Karpas-422 (cell line): Measurements from ENCODE around the gene DEDD2. TPM values are rescaled to one million over a fixed set of nuclear protein-coding genes. Genes with fewer than 3 reads are reported as not detected.

Experiments
- DNase-seq: peaks from one replicate; pipeline ENCODE4 v3.0.0-alpha.2; 2015
- H2AFZ ChIP-seq: fragments of 200-600 bp; sonication (generic); 2 replicates; pipeline ENCODE4 v1.6.1; 2014; ENCODE audit warnings: antibody characterized with exemption, low read length, mixed read lengths
- H3K27ac ChIP-seq: fragments of 200-600 bp; sonication (generic); 2 replicates; pipeline ENCODE4 v1.5.1; 2014; ENCODE audit warnings: mild to moderate bottlenecking, low read length, moderate library complexity
- H3K27me3 ChIP-seq: fragments of 200-600 bp; sonication (generic); 2 replicates; pipeline ENCODE4 v1.6.1; 2014; ENCODE audit warnings: low read length, mixed read lengths
- H3K36me3 ChIP-seq: fragments of 200-600 bp; sonication (generic); 2 replicates; pipeline ENCODE4 v1.6.1; 2014; ENCODE audit warnings: low read length, mixed read lengths; ENCODE audit not compliant: insufficient read depth
- H3K4me1 ChIP-seq: fragments of 200-600 bp; sonication (generic); 2 replicates; pipeline ENCODE4 v1.6.1; 2014; ENCODE audit warnings: mild to moderate bottlenecking, low read length, mixed read lengths
- H3K4me2 ChIP-seq: fragments of 200-600 bp; sonication (generic); 2 replicates; pipeline ENCODE4 v1.6.1; 2014; ENCODE audit warnings: low read length, low read depth, mild to moderate bottlenecking; ENCODE audit not compliant: poor library complexity, severe bottlenecking
- H3K4me3 ChIP-seq: fragments of 200-600 bp; sonication (generic); 2 replicates; pipeline ENCODE4 v1.5.1; 2014; ENCODE audit warnings: mild to moderate bottlenecking, antibody characterized with exemption, low read length, mixed read lengths
- H3K79me2 ChIP-seq: fragments of 200-600 bp; sonication (generic); 2 replicates; pipeline ENCODE4 v1.6.1; 2014; ENCODE audit warnings: mild to moderate bottlenecking, low read length, mixed read lengths
- H3K9ac ChIP-seq: fragments of 200-600 bp; sonication (generic); 2 replicates; pipeline ENCODE4 v1.6.0; 2014; ENCODE audit warnings: low read length
- H3K9me2 ChIP-seq: fragments of 200-600 bp; sonication (generic), shearing (Covaris generic); replicated peaks from 2 replicates; pipeline ENCODE4 v1.6.0; 2014; ENCODE audit warnings: mild to moderate bottlenecking, low read length, moderate library complexity; ENCODE audit not compliant: insufficient read depth
- H3K9me3 ChIP-seq: fragments of 300-700, 200-600 bp; sonication (generic); 2 replicates; pipeline ENCODE4 v1.6.1; 2014; ENCODE audit warnings: low read length, mixed read lengths
- H4K20me1 ChIP-seq: fragments of 200-600 bp; sonication (generic); 2 replicates; pipeline ENCODE4 v1.6.1; 2014; ENCODE audit warnings: mild to moderate bottlenecking, antibody characterized with exemption, low read length, low read depth; ENCODE audit not compliant: insufficient read depth
- total RNA-seq: library from RNA; depleted of rRNA; stranded (reverse); fragments of >200 nt; shearing (Covaris generic); gene quantifications from 2 replicates; pipeline ENCODE4 v1.2.3, GENCODE V29; 2014; ENCODE audit warnings: low replicate concordance

DEDD2 gene
- total RNA-seq, 1 experiment from 2014 or later, result 16.3 TPM

DNA sequence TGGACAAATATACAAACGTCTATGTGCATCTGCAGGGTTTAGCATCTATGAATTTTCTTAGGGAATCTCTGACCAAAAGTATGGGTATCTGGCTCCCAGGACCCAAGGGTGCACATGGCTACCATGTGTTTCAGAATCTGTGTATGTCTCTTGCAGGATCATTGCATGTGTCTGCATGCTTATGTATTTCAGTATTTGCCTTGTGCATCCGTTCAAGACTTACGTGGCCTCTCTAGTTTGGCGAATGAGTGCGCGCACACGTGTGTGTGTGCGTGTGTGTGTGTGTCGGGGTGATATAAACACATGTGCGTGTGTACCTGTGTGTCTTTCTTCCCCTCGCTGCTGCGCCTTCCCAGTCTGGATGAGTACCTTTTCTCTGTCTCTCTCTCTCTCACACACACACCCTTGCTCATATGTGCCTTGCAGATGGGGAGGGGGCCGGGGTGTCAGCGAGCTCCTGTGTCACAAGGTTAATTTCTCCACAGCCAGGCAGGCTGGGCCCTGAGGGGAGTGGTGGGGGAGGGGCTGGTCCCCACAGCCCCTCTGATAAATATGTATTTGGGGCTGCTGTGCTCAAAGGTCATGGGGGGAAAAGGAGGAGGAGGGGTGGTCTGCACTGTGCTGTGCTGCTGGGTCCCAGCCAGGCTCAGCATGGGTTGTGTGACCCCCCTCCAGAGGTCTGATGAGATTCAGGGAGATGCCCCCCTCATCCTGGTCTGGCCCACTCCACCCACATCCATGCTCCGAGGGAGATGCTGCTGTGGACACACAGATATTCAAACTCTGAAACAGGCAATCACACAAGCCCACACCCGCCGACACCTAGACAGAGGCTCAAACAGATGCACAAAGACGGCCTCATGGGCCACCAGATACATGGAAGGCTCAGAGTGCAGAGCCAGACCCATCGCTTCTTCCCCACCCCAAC, 47.7 kb downstream of the DEDD2 start:
- H3K4me2 ChIP-seq, result no peak overlapping the region
- H3K36me3 ChIP-seq, result no peaks in the 10 kb centered on the region
- H3K9me3 ChIP-seq, result no peaks in the 10 kb centered on the region
- no peaks in the 10 kb centered on the region for H3K79me2 ChIP-seq
- no peak overlapping the region for H3K4me3 ChIP-seq
- no peaks in the 10 kb centered on the region for H3K4me1 ChIP-seq
- H3K9ac ChIP-seq, result no peak overlapping the region
- no peaks in the 10 kb centered on the region for H4K20me1 ChIP-seq
- H3K9me2 ChIP-seq, result no peaks in the 10 kb centered on the region
- no peak overlapping the region for H2AFZ ChIP-seq
- no peak overlapping the region for H3K27ac ChIP-seq
- no peak for DNase-seq
- H3K27me3 ChIP-seq, result no peaks in the 10 kb centered on the region

DNA sequence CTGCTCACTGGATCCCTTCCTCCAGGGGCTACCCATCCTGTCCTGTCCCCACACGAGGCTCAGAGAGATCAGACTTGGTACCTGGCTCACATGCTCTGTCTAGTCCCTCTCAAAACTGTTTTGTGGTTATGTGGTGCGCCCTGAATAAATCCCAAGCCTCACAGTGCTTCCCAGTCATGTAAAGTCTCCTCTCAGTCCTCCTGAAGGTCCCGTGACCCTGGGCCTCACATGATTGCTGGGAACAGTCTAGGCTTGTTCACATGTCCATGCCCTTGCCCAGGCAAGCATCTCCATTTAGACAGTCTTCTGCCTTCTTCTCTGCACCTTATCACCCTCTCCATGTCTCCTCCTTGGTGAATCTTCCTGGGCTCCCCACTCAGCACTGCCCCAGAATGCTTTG, 49.3 kb downstream of the DEDD2 start:
- Histone ChIP-seq H3K9me2 (no peaks in the 10 kb centered on the region), H3K9ac (no peak overlapping the region), H3K9me3 (no peaks in the 10 kb centered on the region), H3K4me1 (no peaks in the 10 kb centered on the region), H3K79me2 (no peaks in the 10 kb centered on the region), H4K20me1 (no peaks in the 10 kb centered on the region), H3K36me3 (no peaks in the 10 kb centered on the region), H3K4me2 (no peak overlapping the region), H3K27me3 (no peaks in the 10 kb centered on the region), H2AFZ (no peak overlapping the region), H3K27ac (no peak overlapping the region), H3K4me3 (no peak overlapping the region)
- no peak for DNase-seq

DNA sequence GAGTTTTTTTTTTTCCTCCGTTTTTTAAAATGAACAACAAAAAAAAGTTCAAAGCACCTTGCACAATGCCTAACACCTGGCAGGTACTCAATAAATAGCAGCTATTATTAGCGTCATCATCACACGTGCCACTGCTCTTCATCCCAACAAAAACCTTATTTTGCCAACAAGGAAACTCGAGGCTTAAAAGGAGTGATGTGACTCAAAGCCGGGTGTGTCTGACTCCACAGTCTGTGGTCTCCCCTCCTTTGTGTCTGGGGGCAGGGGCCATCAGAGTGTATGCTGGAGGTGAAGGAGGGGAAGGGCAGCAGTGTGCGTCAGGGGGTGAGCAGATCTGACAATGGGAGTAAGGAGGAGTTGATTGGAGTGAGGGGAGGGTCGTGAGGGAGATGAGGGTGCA, 51.2 kb downstream of the DEDD2 start:
- Histone ChIP-seq H3K4me2 (no peak overlapping the region), H3K79me2 (no peaks in the 10 kb centered on the region), H3K9me2 (no peaks in the 10 kb centered on the region), H3K27me3 (no peaks in the 10 kb centered on the region; the same call in 1 of the 2 replicates), H3K27ac (no peak overlapping the region), H3K4me3 (no peak overlapping the region), H3K4me1 (no peaks in the 10 kb centered on the region), H3K36me3 (no peaks in the 10 kb centered on the region), H3K9me3 (no peaks in the 10 kb centered on the region), H2AFZ (no peak overlapping the region), H3K9ac (no peak overlapping the region), H4K20me1 (no peaks in the 10 kb centered on the region)
- no peak for DNase-seq

DNA sequence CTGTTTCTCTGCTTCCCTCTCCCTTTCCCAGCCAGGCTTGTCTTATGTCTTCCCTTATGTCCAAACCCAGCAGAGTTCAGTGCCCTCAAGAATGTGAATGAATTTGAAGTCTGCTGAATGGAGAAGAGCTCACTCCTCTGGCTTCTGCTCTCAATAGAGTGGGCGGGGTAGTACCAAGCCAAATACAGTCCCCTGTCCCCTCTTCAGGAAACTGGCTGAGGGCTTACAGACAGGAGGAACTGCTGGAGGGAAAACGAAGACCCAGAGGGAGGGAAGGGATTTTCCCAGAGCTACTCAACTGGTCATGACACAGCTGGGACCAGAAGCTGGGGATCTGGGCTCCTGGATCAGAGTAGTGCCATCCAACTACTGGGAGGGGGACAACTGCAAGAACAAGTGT, 52.3 kb downstream of the DEDD2 start:
- no peaks in the 10 kb centered on the region for H3K4me1 ChIP-seq
- no peaks in the 10 kb centered on the region for H4K20me1 ChIP-seq
- no peak for DNase-seq
- H3K9ac ChIP-seq, result no peak overlapping the region
- no peaks in the 10 kb centered on the region for H3K36me3 ChIP-seq
- no peaks in the 10 kb centered on the region for H3K79me2 ChIP-seq
- H3K9me3 ChIP-seq, result no peaks in the 10 kb centered on the region
- no peak overlapping the region for H2AFZ ChIP-seq
- no peaks in the 10 kb centered on the region for H3K9me2 ChIP-seq
- no peak overlapping the region for H3K4me3 ChIP-seq
- H3K27me3 ChIP-seq, result no peaks in the 10 kb centered on the region; the same call in 1 of the 2 replicates
- no peak overlapping the region for H3K4me2 ChIP-seq
- H3K27ac ChIP-seq, result no peak overlapping the region

DNA sequence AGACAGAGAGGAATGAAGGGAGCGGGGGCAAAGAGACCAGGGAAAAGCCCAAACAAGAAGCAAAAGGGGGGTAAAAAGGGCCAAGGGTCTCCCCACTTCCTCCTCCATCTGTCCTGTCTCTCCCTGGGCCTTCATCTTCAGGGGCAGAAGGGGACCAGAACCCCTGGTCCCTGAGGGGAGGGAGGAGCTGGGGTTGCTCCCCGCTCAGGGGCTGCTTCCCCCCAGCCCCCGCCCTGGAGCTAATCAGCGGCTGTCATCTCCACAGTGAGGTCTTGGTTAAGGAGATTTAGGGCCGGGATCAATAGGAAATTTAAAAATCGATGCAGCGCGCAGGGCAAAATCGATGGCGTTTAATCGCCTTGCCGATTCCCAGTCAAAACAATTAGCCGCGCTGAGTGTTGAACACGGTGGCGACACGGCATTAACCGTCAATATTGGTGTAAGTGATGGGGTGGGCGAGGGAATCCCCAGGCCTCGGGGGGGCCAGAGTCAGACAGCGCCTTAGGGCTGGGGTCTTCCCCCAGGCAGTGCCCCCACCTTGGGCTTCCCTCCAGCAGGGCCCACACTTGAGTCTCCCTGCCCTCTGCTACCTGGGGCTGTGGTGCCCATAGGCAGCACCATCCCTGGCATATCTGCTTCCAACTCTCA, 55.7 kb downstream of the DEDD2 start:
- Histone ChIP-seq H3K9me3 (no peaks in the 10 kb centered on the region), H4K20me1 (no peaks in the 10 kb centered on the region), H3K4me1 (no peaks in the 10 kb centered on the region), H3K79me2 (no peaks in the 10 kb centered on the region), H3K36me3 (no peaks in the 10 kb centered on the region), H3K27me3 (no peaks in the 10 kb centered on the region; the same call in 1 of the 2 replicates), H3K9ac (no peak overlapping the region), H3K9me2 (no peaks in the 10 kb centered on the region), H3K4me3 (no peak overlapping the region), H2AFZ (no peak overlapping the region), H3K27ac (no peak overlapping the region), H3K4me2 (no peak overlapping the region)
- no peak for DNase-seq

DNA sequence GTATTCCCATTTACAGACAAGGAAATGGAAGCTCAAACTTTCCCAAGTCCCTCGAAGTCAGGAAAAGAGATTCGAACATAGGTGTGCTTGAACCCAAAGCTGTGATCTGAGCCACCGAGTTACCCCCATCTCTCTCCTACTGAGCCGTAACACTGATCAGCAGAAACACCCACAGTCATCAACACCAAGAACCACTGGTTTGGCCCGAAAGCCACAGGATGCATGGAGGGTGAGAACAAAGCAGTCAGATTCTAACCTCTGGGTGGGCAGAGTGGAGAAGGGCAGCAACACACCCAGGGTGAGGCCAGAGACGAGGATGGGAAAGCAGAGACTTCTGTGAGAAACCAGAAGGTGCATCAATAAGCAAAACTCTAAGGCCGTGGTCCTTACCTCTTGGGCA, 57.5 kb downstream of the DEDD2 start:
- H3K9ac ChIP-seq, result no peak overlapping the region
- H3K4me2 ChIP-seq, result no peak overlapping the region
- peaks cover under 1% of the 10 kb centered on the region; the same call in 1 of the 2 replicates for H3K4me1 ChIP-seq
- no peak overlapping the region for H2AFZ ChIP-seq
- no peaks in the 10 kb centered on the region for H4K20me1 ChIP-seq
- DNase-seq, result no peak
- no peaks in the 10 kb centered on the region for H3K9me2 ChIP-seq
- no peaks in the 10 kb centered on the region for H3K9me3 ChIP-seq
- H3K27ac ChIP-seq, result no peak overlapping the region
- no peak overlapping the region for H3K4me3 ChIP-seq
- H3K27me3 ChIP-seq, result no peaks in the 10 kb centered on the region; the same call in 1 of the 2 replicates
- H3K36me3 ChIP-seq, result no peaks in the 10 kb centered on the region
- no peaks in the 10 kb centered on the region for H3K79me2 ChIP-seq

DNA sequence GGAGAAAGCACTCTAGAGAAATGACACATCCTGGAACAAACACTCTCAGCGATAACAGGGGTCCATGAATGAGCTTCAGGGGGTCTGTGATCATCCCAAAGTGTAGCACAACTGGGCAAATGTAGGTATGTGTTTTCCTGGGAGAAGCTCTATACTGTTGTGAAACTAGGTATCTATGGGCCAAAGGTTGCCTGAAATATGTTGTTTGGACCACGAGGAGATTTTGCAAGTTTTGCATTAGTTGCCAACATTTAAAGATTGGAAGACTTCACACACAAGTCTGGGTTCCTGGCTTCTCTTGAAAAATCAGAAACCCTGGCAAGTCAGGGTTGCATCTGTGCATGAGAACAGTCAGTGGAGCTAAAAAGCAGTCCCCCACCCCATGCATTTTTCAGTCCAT, 58.6 kb downstream of the DEDD2 start:
- Histone ChIP-seq H3K9ac (no peak overlapping the region), H3K27ac (no peak overlapping the region), H3K4me3 (no peak overlapping the region), H3K9me3 (no peaks in the 10 kb centered on the region), H3K36me3 (no peaks in the 10 kb centered on the region), H3K4me2 (no peak overlapping the region), H3K27me3 (no peaks in the 10 kb centered on the region; the same call in 1 of the 2 replicates), H3K79me2 (no peaks in the 10 kb centered on the region), H3K9me2 (no peaks in the 10 kb centered on the region), H2AFZ (no peak overlapping the region), H4K20me1 (no peaks in the 10 kb centered on the region), H3K4me1 (peaks cover 6% of the 10 kb centered on the region)
- DNase-seq, result no peak

DNA sequence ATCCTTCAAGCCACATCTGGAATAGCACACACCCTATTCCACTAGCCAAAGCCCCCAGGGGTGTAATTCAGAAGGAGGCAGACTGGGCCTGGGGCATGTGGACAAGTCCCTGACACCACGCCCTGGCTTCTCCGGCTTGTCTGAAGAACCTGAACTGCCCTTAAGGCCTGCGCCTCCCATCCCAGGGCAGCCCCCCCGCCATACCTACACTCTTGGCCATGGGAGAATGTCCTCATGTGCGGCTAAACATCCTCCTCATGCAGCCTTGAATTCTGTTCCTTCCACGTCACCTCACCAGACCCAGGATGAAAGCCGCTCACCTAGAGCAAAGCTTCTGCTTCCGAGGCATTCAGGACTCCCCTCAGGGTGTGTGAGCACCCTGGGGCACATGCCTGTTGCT, 60.9 kb downstream of the DEDD2 start:
- H3K9me3 ChIP-seq, result no peaks in the 10 kb centered on the region
- H2AFZ ChIP-seq, result no peak overlapping the region
- H3K36me3 ChIP-seq, result no peaks in the 10 kb centered on the region
- no peak overlapping the region for H3K9ac ChIP-seq
- H3K9me2 ChIP-seq, result no peaks in the 10 kb centered on the region
- no peak overlapping the region for H3K27ac ChIP-seq
- peaks cover 6% of the 10 kb centered on the region for H3K4me1 ChIP-seq
- no peak for DNase-seq
- no peak overlapping the region for H3K4me2 ChIP-seq
- H4K20me1 ChIP-seq, result no peaks in the 10 kb centered on the region
- no peak overlapping the region for H3K4me3 ChIP-seq
- no peaks in the 10 kb centered on the region for H3K79me2 ChIP-seq
- H3K27me3 ChIP-seq, result no peaks in the 10 kb centered on the region
